GM21737 (cell line): ENCODE data around the gene DPYD.
A peak's percentile ranks its signal among the peaks of the same experiment; 100 is the strongest.

Experiments used
- ATAC-seq: cut with Tn5 transposase; IDR thresholded peaks from one replicate; pipeline ENCODE4 v1.9.1; 2021; ENCODE audit warnings: mild to moderate bottlenecking, moderate library complexity; ENCODE audit not compliant: unreplicated experiment

The DPYD gene

GRCh38 chr1:97166626-97167025 lies 754.2 kb downstream of the DPYD start:
- ATAC-seq: no peak

- no peak for ATAC-seq
These were observed 756.6 kb downstream of the DPYD start for GRCh38 chr1:97164276-97164639.

GRCh38 chr1:97163591-97164275 lies 757.1 kb downstream of the DPYD start:
- peak; percentile 69 for ATAC-seq

GRCh38 chr1:97160818-97161217 lies 760.0 kb downstream of the DPYD start:
- ATAC-seq: no peak

GRCh38 chr1:97159342-97159741 lies 761.5 kb downstream of the DPYD start:
- ATAC-seq: no peak

- no peak for ATAC-seq
These were observed 762.1 kb downstream of the DPYD start for GRCh38 chr1:97158691-97159096.

- no peak for ATAC-seq
These were observed 762.8 kb downstream of the DPYD start for GRCh38 chr1:97157991-97158390.

- ATAC-seq: no peak
These were observed 769.2 kb downstream of the DPYD start for GRCh38 chr1:97151651-97152050.

GRCh38 chr1:97145321-97145956 lies 775.4 kb downstream of the DPYD start:
- no peak for ATAC-seq

GRCh38 chr1:97144527-97144926 lies 776.3 kb downstream of the DPYD start:
- no peak for ATAC-seq

GRCh38 chr1:97143236-97143882 lies 777.5 kb downstream of the DPYD start:
- no peak for ATAC-seq

GRCh38 chr1:97140611-97141010 lies 780.2 kb downstream of the DPYD start:
- no peak for ATAC-seq

- ATAC-seq: no peak
These were observed 781.3 kb downstream of the DPYD start for GRCh38 chr1:97139512-97139911.

GRCh38 chr1:97138515-97139032 lies 782.3 kb downstream of the DPYD start:
- no peak for ATAC-seq

- ATAC-seq: peak; percentile 97
These were observed 782.8 kb downstream of the DPYD start for GRCh38 chr1:97137862-97138514.

GRCh38 chr1:97136996-97137395 lies 783.8 kb downstream of the DPYD start:
- no peak for ATAC-seq

GRCh38 chr1:97135972-97136371 lies 784.9 kb downstream of the DPYD start:
- no peak for ATAC-seq

- ATAC-seq: no peak
These were observed 792.4 kb downstream of the DPYD start for GRCh38 chr1:97128426-97128825.

- ATAC-seq: no peak
These were observed 797.0 kb downstream of the DPYD start for GRCh38 chr1:97123717-97124431.

- no peak for ATAC-seq
These were observed 800.0 kb downstream of the DPYD start for GRCh38 chr1:97120806-97121205.
